Thymus (tissue), 11 donors: ENCODE measurements around the gene CRIM1. TPM values are rescaled to one million over a fixed set of nuclear protein-coding genes. Genes with fewer than 3 reads are reported as not detected.

Source experiments
- DNase-seq, 9 donors: peaks; one replicate each; pipeline ENCODE4 v3.0.0-alpha.2; 2013; ENCODE audit warnings: low spot score in 9 of 9, low read depth in 6 of 9, missing footprints in 1 of 9
- H3K27ac ChIP-seq, 2 donors: one replicate each; pipeline ENCODE4 v1.5.1; 2013; ENCODE audit warnings: control low read depth in 1 of 2, low read depth in 1 of 2, low read length in 1 of 2, mild to moderate bottlenecking in 1 of 2, moderate library complexity in 1 of 2
- H3K27me3 ChIP-seq, 2 donors: one replicate each; pipeline ENCODE4 v1.5.1; 2013; ENCODE audit warnings: low read length in 1 of 2; ENCODE audit not compliant: control insufficient read depth in 2 of 2, insufficient read depth in 1 of 2
- H3K36me3 ChIP-seq, 2 donors: one replicate each; pipeline ENCODE4 v1.5.1; 2013; ENCODE audit warnings: low read length in 1 of 2, mild to moderate bottlenecking in 1 of 2, moderate library complexity in 1 of 2; ENCODE audit not compliant: control insufficient read depth in 2 of 2, insufficient read depth in 2 of 2
- H3K4me1 ChIP-seq, 2 donors: one replicate each; pipeline ENCODE4 v1.5.1; 2013; ENCODE audit warnings: low read length in 2 of 2; ENCODE audit not compliant: control insufficient read depth in 2 of 2, insufficient read depth in 2 of 2
- H3K4me3 ChIP-seq, 2 donors: one replicate each; pipeline ENCODE4 v1.5.1; 2013; ENCODE audit warnings: low read length in 2 of 2, control low read depth in 1 of 2, mild to moderate bottlenecking in 1 of 2
- H3K9me3 ChIP-seq, 2 donors: one replicate each; pipeline ENCODE4 v1.5.1; 2013; ENCODE audit warnings: low read length in 1 of 2, mild to moderate bottlenecking in 1 of 2; ENCODE audit not compliant: control insufficient read depth in 2 of 2, insufficient read depth in 1 of 2
- WGBS: extraction: QIAGEN DNeasy Blood & Tissue Kit; methylation state at CpG from one replicate; pipeline ENCODE4 v1.1.7; 2013; 5-methylcytosine and 5-hydroxymethylcytosine counted together
- polyA plus RNA-seq: library from polyadenylated mRNA; stranded (reverse); fragments of 200-250 nt; gene quantifications from one replicate; pipeline ENCODE4 v1.2.3, GENCODE V29; 2013
- total RNA-seq: library from RNA; stranded (reverse); fragments of 120-200 nt; gene quantifications from one replicate; pipeline ENCODE4 v1.2.4, GENCODE V29; 2013
- donor health status: healthy.

The CRIM1 gene
- total and polyA plus RNA-seq, 2 donors = 9.1 to 24.3 TPM

DNA sequence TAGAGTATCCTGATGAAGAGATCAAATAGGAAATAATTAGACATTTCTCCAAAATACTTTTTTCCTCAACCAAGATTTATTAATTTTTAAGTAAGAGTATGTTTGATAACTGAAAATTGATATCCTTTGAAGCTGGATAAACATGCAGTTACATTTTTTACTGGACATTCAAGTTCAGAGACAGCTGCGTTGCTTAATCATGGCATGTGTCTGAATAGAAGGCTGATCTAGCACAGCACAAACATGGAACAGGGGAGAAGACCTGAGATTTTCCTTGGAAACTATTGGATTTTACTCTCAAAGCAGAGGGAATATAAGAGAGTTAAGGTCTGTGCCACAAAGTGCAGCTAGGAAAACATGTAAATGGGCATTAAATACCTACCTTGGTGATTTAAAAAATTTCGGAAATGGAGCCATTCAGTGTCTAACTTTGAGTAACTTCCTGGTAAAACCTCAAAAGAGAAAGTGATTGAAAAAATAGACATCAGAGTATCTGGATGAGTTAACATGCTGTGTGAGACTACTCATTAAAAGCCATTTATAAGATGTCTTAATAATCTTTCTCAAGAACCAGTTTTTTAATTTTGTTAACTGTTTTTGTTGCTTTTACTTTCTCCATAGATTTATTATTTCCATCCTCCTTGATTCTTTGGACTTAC lies 31.8 kb downstream of the CRIM1 start:
- H3K9me3 ChIP-seq = no peaks in the 10 kb centered on the region
- 55% methylated on average over 2 of the region's 2 CpGs for WGBS
- H3K4me1 ChIP-seq = no peaks in the 10 kb centered on the region
- no peak for DNase-seq
- H3K36me3 ChIP-seq = no peaks in the 10 kb centered on the region
- no peak overlapping the region for H3K27ac ChIP-seq
- H3K27me3 ChIP-seq = no peaks in the 10 kb centered on the region
- H3K4me3 ChIP-seq = no peak overlapping the region

DNA sequence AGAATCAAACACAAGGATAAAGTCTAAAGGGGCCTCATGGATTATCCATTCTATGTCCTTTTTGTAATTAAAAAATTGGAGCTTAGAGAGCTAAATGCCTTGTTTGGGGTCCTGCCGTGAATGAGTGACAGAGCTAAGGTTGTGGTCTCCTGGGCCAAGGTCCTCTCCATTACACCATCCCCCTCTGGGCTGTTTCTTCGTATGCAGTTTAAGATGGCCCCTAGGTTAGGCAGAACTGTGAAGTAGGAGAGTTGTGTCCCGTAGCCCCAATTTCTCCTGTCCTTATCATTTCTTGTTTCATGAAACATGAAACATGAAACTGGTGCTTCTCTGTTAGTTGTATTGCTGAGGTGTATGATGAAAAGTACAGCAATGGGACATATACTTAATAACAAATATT lies 32.9 kb downstream of the CRIM1 start:
- no peak overlapping the region for H3K27ac ChIP-seq
- H3K9me3 ChIP-seq = no peaks in the 10 kb centered on the region
- DNase-seq = no peak
- no peaks in the 10 kb centered on the region for H3K27me3 ChIP-seq
- 97% methylated on average over 3 of the region's 3 CpGs for WGBS
- H3K36me3 ChIP-seq = no peaks in the 10 kb centered on the region
- H3K4me1 ChIP-seq = no peaks in the 10 kb centered on the region
- H3K4me3 ChIP-seq = no peak overlapping the region

DNA sequence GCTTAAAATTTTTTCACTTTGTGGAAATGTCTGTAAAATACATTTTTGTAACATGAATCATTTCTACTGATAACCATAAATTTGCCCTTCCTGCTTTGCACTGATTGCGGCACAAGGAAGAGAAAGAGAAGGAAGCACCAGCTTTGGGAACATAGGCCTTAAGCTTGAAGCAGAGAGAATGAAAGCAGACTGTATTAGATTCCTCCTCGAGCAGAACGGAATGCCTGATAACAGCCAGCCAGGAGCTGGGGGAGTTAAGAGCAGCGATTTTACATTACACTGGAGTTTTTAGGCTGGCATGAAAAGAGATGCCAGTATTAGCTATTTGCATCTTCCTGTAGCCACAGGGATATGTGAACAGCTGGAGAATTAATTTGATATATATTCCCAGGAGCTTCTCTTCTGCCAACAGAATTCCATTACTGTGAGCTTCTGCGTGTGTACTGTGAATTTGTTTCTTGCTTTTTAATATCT lies 33.5 kb downstream of the CRIM1 start:
- H3K27ac ChIP-seq = no peak overlapping the region
- WGBS = 92% methylated on average over 5 of the region's 5 CpGs
- H3K4me1 ChIP-seq = no peaks in the 10 kb centered on the region
- no peaks in the 10 kb centered on the region for H3K9me3 ChIP-seq
- DNase-seq = no peak
- no peaks in the 10 kb centered on the region for H3K36me3 ChIP-seq
- H3K27me3 ChIP-seq = no peaks in the 10 kb centered on the region
- H3K4me3 ChIP-seq = no peak overlapping the region

DNA sequence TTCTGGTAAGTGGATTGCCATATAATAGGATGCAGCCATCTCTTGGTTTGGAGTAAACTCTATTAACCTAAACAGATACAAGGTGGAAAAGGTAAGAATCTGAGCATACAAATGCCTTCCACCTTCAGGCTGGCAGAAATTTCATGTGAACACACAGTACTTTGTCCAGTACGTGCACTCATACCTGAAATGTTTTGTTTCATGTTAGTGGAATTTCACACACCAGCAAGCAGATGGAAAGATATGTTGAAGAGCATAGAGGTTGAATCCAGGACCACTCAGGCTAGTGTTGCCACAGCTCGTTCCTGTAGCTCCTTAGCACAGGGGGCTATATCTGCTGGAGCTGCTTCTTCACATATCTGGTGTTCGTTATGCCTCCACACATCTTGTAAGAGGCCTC lies 34.0 kb downstream of the CRIM1 start:
- 91% methylated on average over 3 of the region's 3 CpGs for WGBS
- no peaks in the 10 kb centered on the region for H3K27me3 ChIP-seq
- no peak overlapping the region for H3K27ac ChIP-seq
- no peaks in the 10 kb centered on the region for H3K9me3 ChIP-seq
- no peak overlapping the region for H3K4me3 ChIP-seq
- H3K36me3 ChIP-seq = no peaks in the 10 kb centered on the region
- no peak for DNase-seq
- no peaks in the 10 kb centered on the region for H3K4me1 ChIP-seq

DNA sequence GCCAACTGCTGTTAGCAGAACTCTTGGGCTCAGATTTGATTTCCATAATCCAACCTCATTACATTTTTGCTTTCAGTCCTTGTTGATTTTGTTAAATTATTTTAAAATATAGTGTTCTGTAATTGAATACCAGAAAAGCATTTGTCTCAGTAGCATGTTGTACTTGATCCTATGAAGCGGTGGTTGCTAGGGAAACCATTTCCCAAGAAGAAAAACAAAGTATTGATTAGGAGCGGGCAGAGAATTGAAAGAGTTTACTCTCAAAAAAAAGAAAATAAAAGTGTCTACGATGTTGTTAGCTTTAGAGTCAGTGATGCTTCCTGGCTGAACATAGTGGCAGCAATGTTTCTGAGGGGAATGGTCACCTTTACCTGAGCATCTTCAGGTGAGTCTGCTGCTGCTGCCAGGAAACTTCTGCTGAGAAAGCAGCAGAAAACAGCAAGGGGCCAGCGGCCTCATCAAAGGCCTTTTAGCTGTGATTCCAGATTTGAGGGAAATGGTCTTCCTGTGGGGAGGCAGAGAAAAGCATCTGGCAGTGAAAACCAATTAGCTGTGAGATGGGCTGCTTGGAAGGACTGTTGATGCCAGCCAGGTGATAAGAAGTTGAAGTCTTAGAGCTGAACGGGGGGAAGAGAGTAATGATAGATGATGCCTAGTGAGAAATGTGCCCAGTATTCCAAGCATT lies 37.1 kb downstream of the CRIM1 start:
- Histone ChIP-seq H3K27me3 (no peaks in the 10 kb centered on the region), H3K9me3 (no peaks in the 10 kb centered on the region), H3K4me1 (no peaks in the 10 kb centered on the region), H3K4me3 (no peak overlapping the region), H3K27ac (no peak overlapping the region), H3K36me3 (no peaks in the 10 kb centered on the region)
- no peak for DNase-seq
- WGBS = 89% methylated on average over 5 of the region's 5 CpGs

DNA sequence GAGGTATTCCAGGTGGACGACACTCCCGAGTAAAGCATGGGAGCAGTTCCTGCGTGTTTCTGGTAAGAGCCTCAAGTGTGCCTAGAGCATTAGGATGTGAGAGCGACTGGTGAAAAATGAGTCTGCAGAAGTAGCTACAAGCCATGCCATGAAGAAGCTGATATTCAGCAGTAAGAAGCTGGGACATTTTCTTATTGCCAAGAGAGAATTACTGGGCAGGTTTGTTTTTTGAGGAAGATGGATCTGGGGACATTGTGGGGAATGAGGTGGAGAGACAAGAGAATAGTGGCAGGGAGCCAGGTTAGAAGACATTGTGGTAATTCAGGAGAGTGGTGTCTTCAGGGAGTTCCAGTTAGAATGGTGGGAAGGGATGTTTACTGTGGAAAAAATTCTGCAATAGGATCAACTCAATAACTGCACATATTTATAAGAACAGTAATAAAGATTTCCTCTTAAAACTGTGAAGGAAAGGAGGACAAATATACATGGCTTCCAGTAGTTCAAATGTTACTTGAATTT lies 38.2 kb downstream of the CRIM1 start:
- Histone ChIP-seq H3K4me1 (no peaks in the 10 kb centered on the region), H3K9me3 (no peaks in the 10 kb centered on the region), H3K4me3 (no peak overlapping the region), H3K36me3 (no peaks in the 10 kb centered on the region), H3K27me3 (no peaks in the 10 kb centered on the region), H3K27ac (no peak overlapping the region)
- 100% methylated on average over 4 of the region's 4 CpGs for WGBS
- DNase-seq = no peak

DNA sequence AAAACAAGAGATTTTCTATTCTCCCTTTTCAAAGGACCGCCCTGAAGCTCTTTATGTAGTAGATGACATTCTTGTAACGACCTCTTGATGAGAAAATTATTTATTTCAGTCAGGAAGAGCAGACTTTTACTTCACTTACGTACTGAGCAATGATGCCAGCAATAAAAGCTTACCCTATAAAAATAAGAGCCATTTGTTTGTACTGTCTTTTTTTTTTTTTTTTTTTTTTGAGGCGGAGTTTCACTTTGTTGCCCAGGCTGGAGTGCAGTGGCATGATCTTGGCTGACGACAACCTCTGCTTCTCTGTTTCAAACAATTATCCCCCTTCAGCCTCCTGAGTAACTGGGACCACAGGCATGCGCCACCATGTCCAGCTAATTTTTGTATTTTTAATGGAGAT lies 39.2 kb downstream of the CRIM1 start:
- 99% methylated on average over 6 of the region's 6 CpGs for WGBS
- no peaks in the 10 kb centered on the region for H3K27me3 ChIP-seq
- no peak for DNase-seq
- H3K4me3 ChIP-seq = no peak overlapping the region
- no peaks in the 10 kb centered on the region for H3K9me3 ChIP-seq
- no peaks in the 10 kb centered on the region for H3K4me1 ChIP-seq
- no peaks in the 10 kb centered on the region for H3K36me3 ChIP-seq
- no peak overlapping the region for H3K27ac ChIP-seq

DNA sequence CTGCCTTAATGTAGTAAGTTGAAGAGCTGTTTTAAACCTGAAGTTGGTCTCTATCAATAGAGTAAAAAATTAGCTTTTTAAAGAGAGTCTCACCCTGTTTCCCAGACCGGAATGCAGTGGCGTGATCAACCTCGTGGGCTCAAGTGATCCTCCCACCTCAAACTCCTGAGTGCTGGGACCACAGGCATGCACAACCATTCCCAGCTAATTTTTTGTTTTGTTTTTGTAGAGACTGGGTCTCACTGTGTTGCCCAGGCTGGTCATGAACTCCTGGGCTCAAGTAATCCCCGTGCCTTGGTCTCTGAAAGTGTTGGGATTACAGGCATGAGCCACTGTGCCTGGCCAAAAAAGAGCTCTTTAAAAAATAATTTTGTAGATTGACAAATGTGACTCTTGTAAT lies 40.3 kb downstream of the CRIM1 start:
- no peaks in the 10 kb centered on the region for H3K27me3 ChIP-seq
- no peaks in the 10 kb centered on the region for H3K36me3 ChIP-seq
- H3K4me3 ChIP-seq = no peak overlapping the region
- WGBS = 96% methylated on average over 4 of the region's 4 CpGs
- H3K9me3 ChIP-seq = no peaks in the 10 kb centered on the region
- no peaks in the 10 kb centered on the region for H3K4me1 ChIP-seq
- DNase-seq = no peak
- no peak overlapping the region for H3K27ac ChIP-seq

DNA sequence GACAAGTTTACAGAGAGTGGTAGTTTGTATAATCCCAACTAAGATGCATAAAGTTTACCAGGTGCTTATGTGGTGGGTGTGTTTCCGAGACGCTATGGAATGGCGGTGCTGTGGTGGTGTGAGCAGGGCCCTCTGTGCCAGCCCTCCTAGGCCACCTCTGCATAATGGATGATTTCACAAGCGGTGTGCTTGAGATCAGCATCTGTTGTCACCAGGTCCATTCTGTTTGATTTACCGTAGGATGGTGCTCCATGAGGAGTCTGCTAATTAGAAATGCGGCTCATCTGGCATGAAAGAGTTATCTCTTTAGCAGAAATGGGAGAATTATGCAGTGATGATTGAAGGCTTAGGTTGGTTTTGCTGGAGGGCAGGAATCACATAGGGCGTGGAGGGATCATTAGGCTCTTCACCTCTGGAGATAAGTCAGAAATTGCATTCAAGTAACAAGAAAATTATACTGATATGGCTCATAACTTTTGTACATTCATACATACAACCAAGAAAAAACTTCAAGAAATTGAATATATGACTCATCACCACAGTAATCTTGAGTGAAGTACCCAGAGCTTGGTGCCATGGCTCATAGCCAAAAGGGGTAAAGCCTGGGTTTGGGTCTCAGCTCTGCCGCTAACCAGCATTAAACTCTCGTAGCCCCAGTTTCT lies 41.4 kb downstream of the CRIM1 start:
- Histone ChIP-seq H3K4me3 (no peak overlapping the region), H3K27ac (no peak overlapping the region), H3K36me3 (no peaks in the 10 kb centered on the region), H3K4me1 (no peaks in the 10 kb centered on the region), H3K27me3 (no peaks in the 10 kb centered on the region), H3K9me3 (no peaks in the 10 kb centered on the region)
- 98% methylated on average over 9 of the region's 9 CpGs for WGBS
- DNase-seq = no peak
